OCI-LY3 (cell line): ENCODE data around the gene GDAP2.

ENCODE experiments used
- H2AFZ ChIP-seq: fragments of 200-600, 300-600 bp; shearing (Covaris generic); 2 replicates; pipeline ENCODE4 v1.6.0; 2014; ENCODE audit warnings: antibody characterized with exemption, low read depth, low read length
- H3K27ac ChIP-seq: fragments of 200-600, 300-600 bp; sonication (generic); 2 replicates; pipeline ENCODE4 v1.5.1; 2014; ENCODE audit warnings: mild to moderate bottlenecking, low read length, moderate library complexity, mixed read lengths
- H3K27me3 ChIP-seq: fragments of 200-600, 300-600 bp; sonication (generic); 2 replicates; pipeline ENCODE4 v1.6.1; 2014; ENCODE audit warnings: low read depth, low read length, mixed read lengths
- H3K36me3 ChIP-seq: fragments of 200-600, 300-600 bp; sonication (generic); replicated peaks from 2 replicates; pipeline ENCODE3; 2014; ENCODE audit warnings: low read depth, low read length, mixed read lengths
- H3K4me1 ChIP-seq: fragments of 300-600, 200-600 bp; sonication (generic); 2 replicates; pipeline ENCODE4 v1.6.1; 2014; ENCODE audit warnings: low read length, mixed read lengths
- H3K4me2 ChIP-seq: fragments of 200-600, 300-600 bp; sonication (generic); 2 replicates; pipeline ENCODE4 v1.6.1; 2014; ENCODE audit warnings: low read length, mixed read lengths
- H3K4me3 ChIP-seq: fragments of 300-600, 200-600 bp; sonication (generic); 2 replicates; pipeline ENCODE4 v1.5.1; 2014; ENCODE audit warnings: antibody characterized with exemption, mild to moderate bottlenecking, low read length, moderate library complexity
- H3K79me2 ChIP-seq: fragments of 300-600, 200-600 bp; shearing (Covaris generic); 2 replicates; pipeline ENCODE4 v1.6.1; 2014; ENCODE audit warnings: mild to moderate bottlenecking, low read length, mixed read lengths
- H3K9ac ChIP-seq: fragments of 300-600, 200-600 bp; shearing (Covaris generic); 2 replicates; pipeline ENCODE4 v1.6.0; 2014; ENCODE audit warnings: mild to moderate bottlenecking, low read length, moderate library complexity
- H3K9me3 ChIP-seq: fragments of 200-600, 300-600 bp; shearing (Covaris generic); 2 replicates; pipeline ENCODE4 v1.6.1; 2014; ENCODE audit warnings: low read length, mixed read lengths; ENCODE audit not compliant: insufficient read depth
- H4K20me1 ChIP-seq: fragments of 200-600, 300-600 bp; sonication (generic); 2 replicates; pipeline ENCODE4 v1.6.1; 2016; ENCODE audit warnings: low read length, mixed read lengths; ENCODE audit not compliant: insufficient read depth
- EZH2phosphoT487 ChIP-seq: fragments of 200-600 bp; shearing (Covaris generic); IDR thresholded peaks from 2 replicates; pipeline ENCODE4 v1.6.1; 2018; ENCODE audit warnings: antibody characterized with exemption, mixed run types, low read depth
- TF ChIP-seq, protein P1 (sequence below): fragments of 200-600, 300-600 bp; sonication (generic); IDR thresholded peaks from 2 replicates; pipeline ENCODE4 v1.5.1; 2014; ENCODE audit warnings: antibody characterized with exemption, low read length, low read depth

Gene GDAP2

DNA sequence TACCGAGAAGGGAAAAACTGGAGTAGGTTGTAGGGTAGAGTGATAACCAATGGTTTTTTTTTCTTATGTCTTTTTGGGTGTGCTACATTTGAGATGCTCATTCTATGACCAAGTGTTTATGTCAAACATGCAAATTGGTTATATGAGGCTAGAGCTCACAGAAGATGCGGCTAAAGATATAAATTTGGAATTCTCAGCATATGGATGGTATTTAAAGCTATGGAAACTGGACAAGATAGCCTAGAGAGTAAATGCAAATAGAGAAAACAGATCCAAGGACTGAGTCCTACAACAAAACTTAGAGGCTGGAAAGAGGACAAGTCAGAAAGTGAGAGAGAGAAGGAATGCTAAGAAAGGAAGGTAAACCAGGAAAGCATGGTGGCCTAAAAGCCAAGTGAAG, 7.4 kb downstream of the GDAP2 start:
- H3K27ac ChIP-seq = no peak overlapping the region
- no peak overlapping the region for H3K9ac ChIP-seq
- no peak for TF ChIP-seq EZH2phosphoT487
- TF ChIP-seq, protein P1, sequence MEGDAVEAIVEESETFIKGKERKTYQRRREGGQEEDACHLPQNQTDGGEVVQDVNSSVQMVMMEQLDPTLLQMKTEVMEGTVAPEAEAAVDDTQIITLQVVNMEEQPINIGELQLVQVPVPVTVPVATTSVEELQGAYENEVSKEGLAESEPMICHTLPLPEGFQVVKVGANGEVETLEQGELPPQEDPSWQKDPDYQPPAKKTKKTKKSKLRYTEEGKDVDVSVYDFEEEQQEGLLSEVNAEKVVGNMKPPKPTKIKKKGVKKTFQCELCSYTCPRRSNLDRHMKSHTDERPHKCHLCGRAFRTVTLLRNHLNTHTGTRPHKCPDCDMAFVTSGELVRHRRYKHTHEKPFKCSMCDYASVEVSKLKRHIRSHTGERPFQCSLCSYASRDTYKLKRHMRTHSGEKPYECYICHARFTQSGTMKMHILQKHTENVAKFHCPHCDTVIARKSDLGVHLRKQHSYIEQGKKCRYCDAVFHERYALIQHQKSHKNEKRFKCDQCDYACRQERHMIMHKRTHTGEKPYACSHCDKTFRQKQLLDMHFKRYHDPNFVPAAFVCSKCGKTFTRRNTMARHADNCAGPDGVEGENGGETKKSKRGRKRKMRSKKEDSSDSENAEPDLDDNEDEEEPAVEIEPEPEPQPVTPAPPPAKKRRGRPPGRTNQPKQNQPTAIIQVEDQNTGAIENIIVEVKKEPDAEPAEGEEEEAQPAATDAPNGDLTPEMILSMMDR = no peak
- H4K20me1 ChIP-seq = no peaks in the 10 kb centered on the region
- no peaks in the 10 kb centered on the region for H3K9me3 ChIP-seq
- peaks cover under 1% of the 10 kb centered on the region; the same call in 1 of the 2 replicates for H3K79me2 ChIP-seq
- H3K4me2 ChIP-seq = no peak overlapping the region
- H2AFZ ChIP-seq = no peak overlapping the region
- H3K4me1 ChIP-seq = no peaks in the 10 kb centered on the region
- H3K4me3 ChIP-seq = no peak overlapping the region
- no peaks in the 10 kb centered on the region for H3K36me3 ChIP-seq
- no peaks in the 10 kb centered on the region for H3K27me3 ChIP-seq

DNA sequence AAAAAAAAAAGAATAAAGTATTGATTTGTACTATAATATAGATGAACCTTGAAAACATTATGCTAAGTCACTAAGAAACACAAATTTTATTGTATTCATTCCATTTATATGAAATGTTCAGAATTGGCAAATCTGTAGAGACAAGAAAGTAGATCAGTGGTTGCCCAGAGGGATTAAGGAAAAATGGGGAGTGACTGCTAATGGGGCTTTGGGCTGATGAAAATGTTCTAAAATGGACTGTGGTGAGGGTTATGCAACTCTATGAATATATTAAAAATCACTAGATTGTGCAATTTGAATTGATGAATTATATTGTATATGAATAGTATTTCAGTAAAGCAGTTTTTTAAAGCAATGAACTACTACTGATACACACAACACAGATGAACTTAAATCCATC, 10.0 kb downstream of the GDAP2 start:
- H3K36me3 ChIP-seq = peaks cover 3% of the 10 kb centered on the region
- no peak overlapping the region for H3K4me2 ChIP-seq
- H3K9me3 ChIP-seq = no peaks in the 10 kb centered on the region
- no peaks in the 10 kb centered on the region for H3K27me3 ChIP-seq
- H3K4me3 ChIP-seq = no peak overlapping the region
- H3K27ac ChIP-seq = no peak overlapping the region
- no peak overlapping the region for H2AFZ ChIP-seq
- H4K20me1 ChIP-seq = no peaks in the 10 kb centered on the region
- TF ChIP-seq EZH2phosphoT487 = no peak
- H3K4me1 ChIP-seq = no peaks in the 10 kb centered on the region
- no peak overlapping the region for H3K9ac ChIP-seq
- H3K79me2 ChIP-seq = no peaks in the 10 kb centered on the region

DNA sequence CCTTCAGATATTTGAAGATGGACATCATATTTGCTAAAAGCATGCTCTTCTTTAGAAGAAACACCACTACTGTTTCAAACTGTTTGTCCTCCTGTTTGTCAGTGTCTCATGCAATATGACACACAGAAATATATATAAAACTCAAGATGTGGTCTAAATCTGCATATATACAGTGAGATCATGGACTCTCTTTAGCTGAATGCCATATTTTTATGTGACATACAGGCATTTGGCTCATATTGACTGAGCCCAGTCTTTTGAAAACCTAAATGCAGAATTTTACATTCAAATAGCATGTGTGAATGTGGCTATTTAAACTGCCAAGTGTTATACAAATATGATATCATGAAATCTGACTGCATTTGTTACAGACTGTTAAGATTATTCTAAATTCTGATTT, 18.4 kb downstream of the GDAP2 start:
- Histone ChIP-seq H3K4me2 (no peak overlapping the region), H3K79me2 (no peaks in the 10 kb centered on the region), H3K36me3 (peaks cover 3% of the 10 kb centered on the region)

DNA sequence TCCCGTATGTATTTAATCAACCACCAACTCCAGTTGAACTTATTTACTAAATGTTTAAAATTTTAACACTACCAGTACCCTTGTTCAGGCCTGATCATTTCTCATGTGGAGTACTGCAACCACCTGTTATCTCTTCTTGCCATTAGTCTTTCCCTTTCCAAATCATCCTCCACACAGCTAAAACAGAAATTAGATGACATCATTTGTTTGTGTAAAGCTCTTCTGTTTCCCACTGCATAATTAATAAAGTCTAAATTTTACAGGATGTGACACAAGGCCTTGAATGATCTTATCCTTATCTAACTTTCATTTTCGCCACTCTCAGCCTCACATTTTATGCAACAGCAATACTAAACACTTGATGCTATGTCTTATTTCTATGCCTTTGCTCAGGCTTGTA, 24.4 kb downstream of the GDAP2 start:
- no peak overlapping the region for H3K4me2 ChIP-seq
- H2AFZ ChIP-seq = no peak overlapping the region
- H3K9ac ChIP-seq = no peak overlapping the region
- no peaks in the 10 kb centered on the region for H3K9me3 ChIP-seq
- no peak overlapping the region for H3K4me3 ChIP-seq
- no peaks in the 10 kb centered on the region for H3K4me1 ChIP-seq
- H3K36me3 ChIP-seq = no peaks in the 10 kb centered on the region
- H3K27me3 ChIP-seq = no peaks in the 10 kb centered on the region
- no peaks in the 10 kb centered on the region for H4K20me1 ChIP-seq
- TF ChIP-seq, protein P1 = no peak
- no peak for TF ChIP-seq EZH2phosphoT487
- H3K27ac ChIP-seq = no peak overlapping the region
- no peaks in the 10 kb centered on the region for H3K79me2 ChIP-seq

More for the DNA sequence above, 18.4 kb downstream of the GDAP2 start:
- Histone ChIP-seq H3K9ac (no peak overlapping the region), H3K27ac (no peak overlapping the region), H3K4me3 (no peak overlapping the region), H3K4me1 (no peaks in the 10 kb centered on the region), H3K9me3 (no peaks in the 10 kb centered on the region), H2AFZ (no peak overlapping the region), H4K20me1 (no peaks in the 10 kb centered on the region), H3K27me3 (no peaks in the 10 kb centered on the region)
- TF ChIP-seq EZH2phosphoT487 = no peak
- TF ChIP-seq, protein P1 = no peak

DNA sequence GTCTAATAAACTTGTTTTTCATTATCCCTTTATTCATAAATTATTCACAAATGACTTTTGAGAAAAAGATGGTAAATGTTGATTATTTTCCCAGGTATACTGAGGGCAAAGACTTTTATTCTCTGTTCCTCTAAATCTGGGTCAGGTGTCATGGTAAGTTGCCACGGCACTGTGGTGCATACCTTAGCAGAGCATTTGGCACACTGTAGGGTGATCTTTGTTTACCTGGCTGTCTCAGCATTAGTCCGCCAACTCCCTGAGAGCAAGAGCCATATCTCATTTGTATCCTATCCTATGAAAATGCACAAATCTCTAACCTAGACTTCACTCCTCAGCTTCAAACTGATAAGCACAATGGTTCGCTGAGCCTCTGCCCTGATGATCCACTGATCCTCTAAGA, 24.9 kb downstream of the GDAP2 start:
- H2AFZ ChIP-seq = no peak overlapping the region
- H3K27me3 ChIP-seq = no peaks in the 10 kb centered on the region
- no peaks in the 10 kb centered on the region for H3K79me2 ChIP-seq
- H3K9me3 ChIP-seq = no peaks in the 10 kb centered on the region
- H3K36me3 ChIP-seq = no peaks in the 10 kb centered on the region
- H3K4me2 ChIP-seq = no peak overlapping the region
- H3K27ac ChIP-seq = no peak overlapping the region
- H3K9ac ChIP-seq = no peak overlapping the region
- TF ChIP-seq, protein P1 = no peak
- no peak for TF ChIP-seq EZH2phosphoT487
- no peak overlapping the region for H3K4me3 ChIP-seq
- no peaks in the 10 kb centered on the region for H3K4me1 ChIP-seq
- no peaks in the 10 kb centered on the region for H4K20me1 ChIP-seq
